Daoy (cell line): Measurements from ENCODE around the gene LHPP. TPM values are rescaled to one million over a fixed set of nuclear protein-coding genes. Genes with fewer than 3 reads are reported as not detected.

Experiments used
- DNase-seq: peaks from one replicate; pipeline ENCODE4 v3.0.0-alpha.2; 2015; ENCODE audit warnings: low read depth
- total RNA-seq: library from RNA; depleted of rRNA; stranded (reverse); fragments of >200 nt; shearing (Covaris generic); gene quantifications from 2 replicates; pipeline ENCODE4 v1.2.3, GENCODE V29; 2014

The LHPP gene
- total RNA-seq, 1 experiment from 2014 or later: 2.6 TPM

- no peak for DNase-seq
These were observed 161.4 kb downstream of the LHPP start for GRCh38 chr10:124622866-124623536.

GRCh38 chr10:124624006-124624405 lies 162.4 kb downstream of the LHPP start:
- DNase-seq: no peak

- no peak for DNase-seq
These were observed 162.8 kb downstream of the LHPP start for GRCh38 chr10:124624466-124624865.

- no peak for DNase-seq
These were observed 163.3 kb downstream of the LHPP start for GRCh38 chr10:124624895-124625294.

- DNase-seq: no peak
These were observed 164.2 kb downstream of the LHPP start for GRCh38 chr10:124625831-124626238.

GRCh38 chr10:124626759-124627380 lies 165.2 kb downstream of the LHPP start:
- DNase-seq: no peak

- DNase-seq: no peak
These were observed 166.4 kb downstream of the LHPP start for GRCh38 chr10:124627866-124628675.

GRCh38 chr10:124628676-124629021 lies 167.0 kb downstream of the LHPP start:
- DNase-seq: no peak

GRCh38 chr10:124629415-124629814 lies 167.8 kb downstream of the LHPP start:
- DNase-seq: no peak

- DNase-seq: no peak
These were observed 168.2 kb downstream of the LHPP start for GRCh38 chr10:124629842-124630241.

- DNase-seq: no peak
These were observed 168.9 kb downstream of the LHPP start for GRCh38 chr10:124630551-124630950.

GRCh38 chr10:124632064-124632531 lies 170.5 kb downstream of the LHPP start:
- DNase-seq: no peak

GRCh38 chr10:124632566-124632965 lies 170.9 kb downstream of the LHPP start:
- no peak for DNase-seq

- DNase-seq: no peak
These were observed 174.8 kb downstream of the LHPP start for GRCh38 chr10:124636271-124636995.

- no peak for DNase-seq
These were observed 175.6 kb downstream of the LHPP start for GRCh38 chr10:124637091-124637700.

GRCh38 chr10:124637746-124638145 lies 176.1 kb downstream of the LHPP start:
- no peak for DNase-seq

- DNase-seq: no peak
These were observed 177.6 kb downstream of the LHPP start for GRCh38 chr10:124639206-124639605.

GRCh38 chr10:124639646-124640045 lies 178.0 kb downstream of the LHPP start:
- no peak for DNase-seq

- no peak for DNase-seq
These were observed 178.4 kb downstream of the LHPP start for GRCh38 chr10:124640056-124640455.

GRCh38 chr10:124640538-124641231 lies 179.1 kb downstream of the LHPP start:
- DNase-seq: no peak
